ENCODE data around the gene BICRAL. TPM values are rescaled to one million over a fixed set of nuclear protein-coding genes. Genes with fewer than 3 reads are reported as not detected.
"Not testable (repeated sequence)": the region's sequence is repeated elsewhere in the genome, so short reads cannot be mapped to it uniquely, and the experiment has no call there.

BICRAL gene
- total RNA-seq, 4 donors from 2014 or later: 14.7 to 34.8 (median 21.5) TPM

DNA sequence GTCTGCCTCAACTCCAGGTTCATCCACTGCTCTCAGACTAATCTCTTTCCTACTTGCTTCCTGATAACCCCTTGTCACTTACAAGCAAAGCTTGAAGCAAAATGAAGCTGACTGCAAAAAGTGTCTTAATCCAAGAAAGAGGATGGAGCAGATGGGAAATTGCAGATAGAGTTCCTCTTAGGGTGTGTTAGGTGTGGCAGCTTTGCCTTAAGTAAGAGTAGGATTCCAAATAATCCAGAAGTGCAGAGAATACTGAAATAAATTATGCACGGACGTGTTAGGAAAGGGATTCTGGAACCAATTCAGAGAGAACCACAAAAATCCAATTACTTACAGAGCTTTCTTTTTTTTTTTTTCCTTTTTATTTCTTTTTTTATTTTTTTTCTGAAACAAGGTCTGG is 91.5 kb downstream of the BICRAL start:
- in situ Hi-C loops (cut with MboI; ENCODE audit: low pct_ligation_motif_present in 1 of 4, low pct_unique_long_range_greater_than_20kb in 1 of 4, low sequenced_read_pairs in 3 of 4) (loop anchor here in 2 of 4 donors (10.0 to 25.0 kb wide), 2 partner anchors 136 to 209 kb away; partner anchors contain the start of gene TBCC (in 1 of the 2)), intact Hi-C loops (cut with DNase I; ENCODE audit: low total_unique reads) (loop anchor here (10.0 kb wide), 1 partner anchor 149 kb away; the partner anchor contains the start of gene PRPH2)
- H3K27ac ChIP-seq: no peak overlapping the region
- no peaks in the 10 kb centered on the region for H3K36me3 ChIP-seq
- H3K4me3 ChIP-seq: no peak overlapping the region
- DNase-seq: no peak
- H3K27me3 ChIP-seq: no peaks in the 10 kb centered on the region
- WGBS, 2 donors (ENCODE audit: low coverage in 1 of 2): 33 to 65% methylated on average over 2 of the region's 2 CpGs
- TF ChIP-seq POLR2A (IDR thresholded peaks at IDR 0.05): no peak
- TF ChIP-seq EP300 (IDR thresholded peaks at IDR 0.05; ENCODE audit: low read depth): no peak
- TF ChIP-seq, protein P1, sequence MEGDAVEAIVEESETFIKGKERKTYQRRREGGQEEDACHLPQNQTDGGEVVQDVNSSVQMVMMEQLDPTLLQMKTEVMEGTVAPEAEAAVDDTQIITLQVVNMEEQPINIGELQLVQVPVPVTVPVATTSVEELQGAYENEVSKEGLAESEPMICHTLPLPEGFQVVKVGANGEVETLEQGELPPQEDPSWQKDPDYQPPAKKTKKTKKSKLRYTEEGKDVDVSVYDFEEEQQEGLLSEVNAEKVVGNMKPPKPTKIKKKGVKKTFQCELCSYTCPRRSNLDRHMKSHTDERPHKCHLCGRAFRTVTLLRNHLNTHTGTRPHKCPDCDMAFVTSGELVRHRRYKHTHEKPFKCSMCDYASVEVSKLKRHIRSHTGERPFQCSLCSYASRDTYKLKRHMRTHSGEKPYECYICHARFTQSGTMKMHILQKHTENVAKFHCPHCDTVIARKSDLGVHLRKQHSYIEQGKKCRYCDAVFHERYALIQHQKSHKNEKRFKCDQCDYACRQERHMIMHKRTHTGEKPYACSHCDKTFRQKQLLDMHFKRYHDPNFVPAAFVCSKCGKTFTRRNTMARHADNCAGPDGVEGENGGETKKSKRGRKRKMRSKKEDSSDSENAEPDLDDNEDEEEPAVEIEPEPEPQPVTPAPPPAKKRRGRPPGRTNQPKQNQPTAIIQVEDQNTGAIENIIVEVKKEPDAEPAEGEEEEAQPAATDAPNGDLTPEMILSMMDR (IDR thresholded peaks at IDR 0.05): no peak
- TF ChIP-seq POLR2AphosphoS5 (IDR thresholded peaks at IDR 0.05): no peak
- H3K9me3 ChIP-seq: no peaks in the 10 kb centered on the region
- peaks cover 0 to 3% (median 0%) of the 10 kb centered on the region in 4 donors for H3K4me1 ChIP-seq

DNA sequence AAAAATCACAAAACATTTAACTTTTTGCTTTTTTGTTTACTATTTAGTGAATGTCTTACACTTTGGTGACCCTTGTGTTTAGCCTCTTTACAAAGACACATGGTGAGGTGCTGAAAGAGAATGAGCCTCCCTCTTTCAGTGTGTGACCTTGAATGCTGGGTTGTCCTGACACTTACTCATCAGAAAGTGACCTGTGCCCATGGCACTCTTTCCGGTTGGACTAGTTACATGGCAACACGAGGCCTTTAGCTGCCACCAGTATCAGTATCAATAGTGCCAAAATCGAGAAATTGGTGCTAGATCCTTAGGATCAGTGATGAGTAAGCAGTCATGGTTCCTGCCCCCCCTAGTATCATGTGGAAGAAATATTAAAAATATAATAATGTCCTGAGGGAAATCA is 95.8 kb downstream of the BICRAL start:
- no peak for DNase-seq
- Histone ChIP-seq H3K9me3 (no peaks in the 10 kb centered on the region), H3K27me3 (no peaks in the 10 kb centered on the region), H3K27ac (no peak overlapping the region), H3K4me3 (no peak overlapping the region), H3K4me1 (peaks cover 7 to 26% (median 16%) of the 10 kb centered on the region in 4 donors), H3K36me3 (peaks cover 0 to 1% (median 0%) of the 10 kb centered on the region in 4 donors)
- intact Hi-C loops (cut with DNase I; ENCODE audit: low total_unique reads) (loop anchor here (5.0 to 10.0 kb wide), 3 partner anchors 130 to 215 kb away; partner anchors contain the start of genes PRPH2 and TBCC), in situ Hi-C loops (cut with MboI; ENCODE audit: low pct_ligation_motif_present in 1 of 4, low pct_unique_long_range_greater_than_20kb in 1 of 4, low sequenced_read_pairs in 3 of 4) (loop anchor here (5.0 to 25.0 kb wide), 4 partner anchors 140 to 220 kb away; partner anchors contain the start of gene TBCC (in 1 of the 4))
- no peak for TF ChIP-seq EP300 (IDR thresholded peaks at IDR 0.05; ENCODE audit: low read depth)
- TF ChIP-seq POLR2A (IDR thresholded peaks at IDR 0.05): no peak
- no peak for TF ChIP-seq POLR2AphosphoS5 (IDR thresholded peaks at IDR 0.05)
- TF ChIP-seq, protein P1 (IDR thresholded peaks at IDR 0.05): no peak
- WGBS, 2 donors (ENCODE audit: low coverage in 1 of 2): 65% methylated on average over 3 of the region's 3 CpGs; no CpG with 5 or more reads in 1 of the 2 donors

DNA sequence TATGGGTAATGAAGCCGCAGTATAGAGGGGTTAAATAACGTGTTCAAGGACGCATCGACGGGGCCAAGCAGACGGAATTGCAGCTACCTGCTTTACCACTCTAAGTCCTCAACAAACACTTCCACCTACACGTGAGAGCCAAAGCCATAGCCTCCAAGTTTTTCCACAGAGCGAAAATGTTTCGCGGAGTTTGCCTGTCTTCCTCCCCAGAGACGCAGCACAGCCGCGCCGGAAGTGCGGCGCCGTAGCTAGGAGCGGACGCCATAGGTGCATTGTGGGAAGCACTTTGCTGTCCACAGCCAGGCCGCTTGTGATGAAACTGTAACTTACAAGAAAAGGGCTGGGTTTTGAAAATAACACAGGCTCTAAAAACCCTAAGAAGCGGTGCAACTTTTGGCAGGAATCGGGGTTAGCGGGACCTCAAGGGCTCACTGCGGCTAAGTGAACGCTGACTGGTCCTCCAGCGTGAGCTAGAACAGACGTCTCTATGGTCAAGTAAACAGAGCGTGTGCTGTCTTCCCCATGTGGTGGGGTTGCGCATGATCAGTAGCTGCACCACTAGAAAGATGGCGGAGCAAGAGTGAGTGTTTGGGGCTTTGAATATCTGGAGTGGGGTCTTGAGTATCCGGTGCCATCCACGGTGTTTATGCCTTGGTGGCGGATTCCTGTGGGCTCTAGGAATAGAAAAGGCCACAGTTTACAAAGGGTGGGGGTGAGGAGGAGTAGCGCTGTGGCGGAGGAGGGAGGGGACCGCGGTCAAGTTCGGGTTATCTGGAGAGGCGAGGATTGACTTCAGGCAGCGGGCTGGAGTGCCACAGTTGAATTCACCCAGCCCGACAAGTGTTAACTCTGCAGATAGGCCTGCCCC is 97.8 kb downstream of the BICRAL start, which contains the start of gene RPL7L1:
Gene RPL7L1, plus strand, starts transcription at position 245 of the 868 bp plus-strand sequence. Its CDS starts 295 bp downstream, at position 540.
- TF ChIP-seq, protein P1 (IDR thresholded peaks at IDR 0.05): peak in 4 of 5 experiments; percentile 12 to 72 (median 45)
- TF ChIP-seq POLR2A (IDR thresholded peaks at IDR 0.05): peak; percentile 71
- peak; percentile 56 to 81 (median 73) for TF ChIP-seq POLR2AphosphoS5 (IDR thresholded peaks at IDR 0.05)
- no peak for TF ChIP-seq EP300 (IDR thresholded peaks at IDR 0.05; ENCODE audit: low read depth)
- WGBS, 2 donors (ENCODE audit: low coverage in 1 of 2): 0 to 1% methylated on average over 12 to 41 of the region's 41 CpGs
- Histone ChIP-seq H3K4me3 (peak within 1 kb of the TSS; percentile 33 to 53 (median 48)), H3K4me1 (peaks cover 7 to 26% (median 16%) of the 10 kb centered on the region in 4 donors), H3K9me3 (no peaks in the 10 kb centered on the region), H3K27ac (peak within 1 kb of the TSS; percentile 86 to 95 (median 91)), H3K36me3 (peaks cover 0 to 19% (median 8%) of the 10 kb centered on the region in 4 donors), H3K27me3 (no peaks in the 10 kb centered on the region)
- in situ Hi-C loops (cut with MboI; ENCODE audit: low pct_ligation_motif_present in 1 of 4, low pct_unique_long_range_greater_than_20kb in 1 of 4, low sequenced_read_pairs in 3 of 4) (loop anchor here (5.0 to 25.0 kb wide), 4 partner anchors 142 to 222 kb away; partner anchors contain the start of gene TBCC (in 1 of the 4)), intact Hi-C loops (cut with DNase I; ENCODE audit: low total_unique reads) (loop anchor here (5.0 to 10.0 kb wide), 3 partner anchors 132 to 217 kb away; partner anchors contain the start of genes PRPH2 and TBCC)
- peak; percentile 84 for DNase-seq

DNA sequence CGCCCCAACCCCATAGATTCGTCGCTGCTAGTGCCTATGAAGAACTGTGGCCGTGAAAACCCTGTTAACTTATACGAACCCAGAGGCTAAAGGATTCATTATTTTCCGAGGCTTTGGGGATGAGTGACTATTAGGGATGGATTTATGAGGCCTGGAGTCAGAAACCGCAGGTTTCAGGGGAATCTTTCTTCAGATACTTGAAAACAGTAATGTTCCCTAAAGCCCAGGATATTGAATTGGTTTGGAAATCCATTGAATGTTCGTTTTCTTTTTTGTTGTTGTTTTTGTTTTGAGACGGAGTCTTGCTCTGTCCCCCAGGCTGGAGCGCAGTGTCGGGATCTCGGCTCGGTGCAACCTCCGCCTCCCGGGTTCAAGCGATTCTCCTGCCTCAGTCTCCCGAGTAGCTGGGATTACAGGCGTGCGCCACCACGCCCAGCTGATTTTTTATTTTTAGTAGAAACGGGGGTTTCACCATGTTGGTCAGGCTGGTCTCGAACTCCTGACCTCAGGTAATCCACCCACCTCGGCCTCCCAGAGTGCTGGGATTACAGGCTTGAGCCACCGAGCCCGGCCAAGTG is 98.5 kb downstream of the BICRAL start:
- intact Hi-C loops (cut with DNase I; ENCODE audit: low total_unique reads); DNase-seq; H3K27me3 ChIP-seq; H3K9me3 ChIP-seq: not testable (repeated sequence)
- Histone ChIP-seq H3K27ac (peak overlapping the region; percentile 86 to 95 (median 91)), H3K36me3 (peaks cover 0 to 26% (median 11%) of the 10 kb centered on the region in 4 donors), H3K4me3 (peak overlapping the region; percentile 33 to 53 (median 48)), H3K4me1 (peaks cover 7 to 26% (median 16%) of the 10 kb centered on the region in 4 donors)
- 5 to 8% methylated on average over 7 to 25 of the region's 25 CpGs for WGBS, 2 donors (ENCODE audit: low coverage in 1 of 2)
- in situ Hi-C loops (cut with MboI; ENCODE audit: low pct_ligation_motif_present in 1 of 4, low pct_unique_long_range_greater_than_20kb in 1 of 4, low sequenced_read_pairs in 3 of 4): loop anchor here in 1 of 4 donors (25.0 kb wide), 1 partner anchor 143 kb away; the partner anchor contains the start of gene TBCC

DNA sequence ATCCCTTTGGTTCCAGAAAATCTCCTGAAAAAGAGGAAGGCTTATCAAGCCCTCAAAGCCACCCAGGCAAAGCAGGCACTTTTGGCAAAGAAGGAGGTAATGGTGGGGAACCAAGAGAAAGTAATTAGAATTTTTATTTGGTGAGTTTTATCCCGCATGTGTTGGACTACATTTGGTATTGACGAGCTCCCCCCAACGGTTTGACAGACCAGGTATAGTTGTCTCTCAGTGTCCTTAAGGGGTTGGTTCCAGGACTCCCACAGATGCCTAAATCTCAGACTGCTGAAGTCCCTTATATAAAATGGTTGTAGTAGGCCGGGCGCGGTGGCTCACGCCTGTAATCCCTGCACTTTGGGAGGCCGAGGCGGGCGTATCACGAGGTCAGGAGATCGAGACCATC is 99.0 kb downstream of the BICRAL start:
- intact Hi-C loops (cut with DNase I; ENCODE audit: low total_unique reads); H3K27me3 ChIP-seq; H3K9me3 ChIP-seq; DNase-seq: not testable (repeated sequence)
- peak overlapping the region in 3 of 4 donors; percentile 45 to 53 (median 52) for H3K4me3 ChIP-seq
- in situ Hi-C loops (cut with MboI; ENCODE audit: low pct_ligation_motif_present in 1 of 4, low pct_unique_long_range_greater_than_20kb in 1 of 4, low sequenced_read_pairs in 3 of 4): loop anchor here in 1 of 4 donors (25.0 kb wide), 1 partner anchor 144 kb away; the partner anchor contains the start of gene TBCC
- 74% methylated on average over 12 of the region's 12 CpGs; no CpG with 5 or more reads in 1 of the 2 donors for WGBS, 2 donors (ENCODE audit: low coverage in 1 of 2)
- H3K4me1 ChIP-seq: peaks cover 7 to 26% (median 16%) of the 10 kb centered on the region in 4 donors
- H3K27ac ChIP-seq: peak overlapping the region; percentile 86 to 95 (median 91)
- H3K36me3 ChIP-seq: peaks cover 0 to 31% (median 14%) of the 10 kb centered on the region in 4 donors
